GM23248 (cell line): Measurements from ENCODE around the gene LARP1.
"Not testable (repeated sequence)": the region's sequence is repeated elsewhere in the genome, so short reads cannot be mapped to it uniquely, and the experiment has no call there.

ENCODE experiments used
- EZH2 ChIP-seq: fragments of 200-600 bp; sonication (generic); IDR thresholded peaks from 2 replicates; pipeline ENCODE4 v1.6.1; 2018; ENCODE audit warnings: antibody characterized with exemption, mild to moderate bottlenecking; ENCODE audit not compliant: insufficient read depth, poor library complexity, severe bottlenecking
- EZH2phosphoT487 ChIP-seq: fragments of 200-600 bp; sonication (generic); IDR thresholded peaks from 2 replicates; pipeline ENCODE4 v1.6.1; 2018; ENCODE audit warnings: antibody characterized with exemption, moderate library complexity, mild to moderate bottlenecking, low read depth; ENCODE audit not compliant: insufficient read depth

DNA sequence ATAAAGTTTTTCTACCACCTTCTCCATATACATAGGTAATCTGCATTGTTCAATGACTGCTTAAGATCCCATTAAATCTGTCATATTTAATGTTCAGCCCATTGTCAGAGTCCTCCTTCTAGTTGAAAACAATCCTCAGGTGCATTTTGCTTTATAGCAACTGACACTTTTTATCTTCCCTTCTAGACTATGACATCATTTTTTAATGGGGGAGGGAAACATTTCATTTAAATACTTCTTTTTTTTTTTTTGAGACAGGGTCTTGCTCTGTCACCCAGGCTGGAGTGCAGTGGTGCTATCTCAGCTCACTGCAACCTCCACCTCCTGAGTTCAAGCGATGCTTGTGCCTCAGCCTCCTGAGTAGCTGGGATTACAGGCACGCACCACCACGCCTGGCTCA is 77.6 kb downstream of the LARP1 start:
- TF ChIP-seq EZH2, EZH2phosphoT487: not testable (repeated sequence)
